HG03575 (cell line): ENCODE results near the gene UCHL3.

Source experiments
- ATAC-seq: cut with Tn5 transposase; IDR thresholded peaks from one replicate; pipeline ENCODE4 v1.9.1; 2021; ENCODE audit not compliant: unreplicated experiment, insufficient number of reproducible peaks, low FRiP score; ENCODE audit errors: extremely low read depth

Gene UCHL3

GRCh38 chr13:75549262-75550158, at the start of gene UCHL3:
TSS of gene UCHL3 (plus strand) at chr13:75549791. CDS start at chr13:75549821, 30 bp downstream.
- ATAC-seq, result peak; percentile 89

GRCh38 chr13:75505327-75505726, 44.3 kb upstream of the UCHL3 start:
- no peak for ATAC-seq

- no peak for ATAC-seq
These were observed 43.6 kb upstream of the UCHL3 start for GRCh38 chr13:75506018-75506417.

- ATAC-seq, result no peak
These were observed 42.3 kb upstream of the UCHL3 start for GRCh38 chr13:75507027-75508001.

GRCh38 chr13:75508002-75508548, 41.5 kb upstream of the UCHL3 start:
- no peak for ATAC-seq

- ATAC-seq, result no peak
These were observed 38.5 kb upstream of the UCHL3 start for GRCh38 chr13:75511051-75511625.

GRCh38 chr13:75512253-75512652, 37.3 kb upstream of the UCHL3 start:
- ATAC-seq, result peak; percentile 78

- no peak for ATAC-seq
These were observed 36.3 kb upstream of the UCHL3 start for GRCh38 chr13:75513271-75513670.

- no peak for ATAC-seq
These were observed 35.3 kb upstream of the UCHL3 start for GRCh38 chr13:75514080-75514995.

- ATAC-seq, result no peak
These were observed 31.0 kb upstream of the UCHL3 start for GRCh38 chr13:75518439-75519088.

GRCh38 chr13:75521956-75522355, 27.6 kb upstream of the UCHL3 start:
- ATAC-seq, result no peak

- ATAC-seq, result no peak
These were observed 19.0 kb upstream of the UCHL3 start for GRCh38 chr13:75530549-75530961.

GRCh38 chr13:75533861-75534260, 15.7 kb upstream of the UCHL3 start:
- ATAC-seq, result no peak

GRCh38 chr13:75537401-75538365, 11.9 kb upstream of the UCHL3 start, which contains the start of gene COMMD6:
TSS of gene COMMD6 (minus strand) at chr13:75537841. CDS start at chr13:75537805, 36 bp downstream.
- peak; percentile 88 for ATAC-seq

GRCh38 chr13:75541287-75541686, 8.3 kb upstream of the UCHL3 start:
- no peak for ATAC-seq

- no peak for ATAC-seq
These were observed 7.6 kb upstream of the UCHL3 start for GRCh38 chr13:75541961-75542360.
